ENCODE data around the gene NSD1. TPM values are rescaled to one million over a fixed set of nuclear protein-coding genes. Genes with fewer than 3 reads are reported as not detected.

The NSD1 gene
- 10 to 100 TPM; 48.3 to 66.0 (median 59.3) TPM for polyA plus RNA-seq (ENCODE audit: insufficient read length in 4 of 4)

- peak; percentile 78 to 90 (median 86) for DNase-seq (ENCODE audit: low read depth in 4 of 4, low spot score in 3 of 4)
Observed at GRCh38 chr5:177133096-177133852, at the start of gene NSD1. TSS of gene NSD1 (plus strand) at chr5:177133773. CDS start at chr5:177135104, 1,331 bp downstream.

GRCh38 chr5:177084175-177084574 lies 49.4 kb upstream of the NSD1 start:
- DNase-seq (ENCODE audit: low read depth in 4 of 4, low spot score in 3 of 4), result no peak

- DNase-seq (ENCODE audit: low read depth in 4 of 4, low spot score in 3 of 4), result no peak
Observed at GRCh38 chr5:177085985-177086653, 47.5 kb upstream of the NSD1 start.

- DNase-seq (ENCODE audit: low read depth in 4 of 4, low spot score in 3 of 4), result peak in 3 of 4 donors; percentile 49 to 64 (median 58)
Observed at GRCh38 chr5:177086654-177087397, 46.7 kb upstream of the NSD1 start, which contains the start of gene FGFR4. TSS of gene FGFR4 (plus strand) at chr5:177086915. CDS start at chr5:177089603, 2,688 bp downstream.

- DNase-seq (ENCODE audit: low read depth in 4 of 4, low spot score in 3 of 4), result no peak
Observed at GRCh38 chr5:177087398-177088005, 46.1 kb upstream of the NSD1 start.

- no peak for DNase-seq (ENCODE audit: low read depth in 4 of 4, low spot score in 3 of 4)
Observed at GRCh38 chr5:177089127-177089526, 44.4 kb upstream of the NSD1 start.

- DNase-seq (ENCODE audit: low read depth in 4 of 4, low spot score in 3 of 4), result no peak
Observed at GRCh38 chr5:177089825-177090641, 43.5 kb upstream of the NSD1 start.

GRCh38 chr5:177090813-177091212 lies 42.8 kb upstream of the NSD1 start:
- DNase-seq (ENCODE audit: low read depth in 4 of 4, low spot score in 3 of 4), result no peak

- DNase-seq (ENCODE audit: low read depth in 4 of 4, low spot score in 3 of 4), result no peak
Observed at GRCh38 chr5:177091232-177091631, 42.3 kb upstream of the NSD1 start.

GRCh38 chr5:177092178-177093081 lies 41.1 kb upstream of the NSD1 start:
- no peak for DNase-seq (ENCODE audit: low read depth in 4 of 4, low spot score in 3 of 4)

- DNase-seq (ENCODE audit: low read depth in 4 of 4, low spot score in 3 of 4), result no peak
Observed at GRCh38 chr5:177093082-177093712, 40.4 kb upstream of the NSD1 start.

GRCh38 chr5:177093803-177094202 lies 39.8 kb upstream of the NSD1 start:
- no peak for DNase-seq (ENCODE audit: low read depth in 4 of 4, low spot score in 3 of 4)

GRCh38 chr5:177094224-177095087 lies 39.1 kb upstream of the NSD1 start:
- DNase-seq (ENCODE audit: low read depth in 4 of 4, low spot score in 3 of 4), result no peak

- DNase-seq (ENCODE audit: low read depth in 4 of 4, low spot score in 3 of 4), result no peak
Observed at GRCh38 chr5:177095088-177095669, 38.4 kb upstream of the NSD1 start.

- DNase-seq (ENCODE audit: low read depth in 4 of 4, low spot score in 3 of 4), result no peak
Observed at GRCh38 chr5:177096162-177097015, 37.2 kb upstream of the NSD1 start.

Measured in left renal pelvis (tissue), 4 donors.